GM18505 (cell line): Measurements from ENCODE around the gene MYZAP.

Source experiments
- ATAC-seq: cut with Tn5 transposase; IDR thresholded peaks from one replicate; pipeline ENCODE4 v1.9.1; 2021; ENCODE audit not compliant: unreplicated experiment
- POLR2A ChIP-seq: IDR thresholded peaks from 4 replicates; pipeline ENCODE4 v1.6.1; 2011; ENCODE audit warnings: borderline replicate concordance; ENCODE audit not compliant: insufficient read depth, insufficient read length; ENCODE audit errors: extremely low read depth

MYZAP gene

GRCh38 chr15:57591822-57592367 is at the start of gene MYZAP:
Gene MYZAP, plus strand, starts transcription at chr15:57591904. Its CDS starts 131 bp downstream, at chr15:57592035.
- no peak for ATAC-seq
- TF ChIP-seq POLR2A: no peak

- no peak for ATAC-seq
- no peak for TF ChIP-seq POLR2A
Observed at GRCh38 chr15:57542505-57542817, 49.2 kb upstream of the MYZAP start.

DNA sequence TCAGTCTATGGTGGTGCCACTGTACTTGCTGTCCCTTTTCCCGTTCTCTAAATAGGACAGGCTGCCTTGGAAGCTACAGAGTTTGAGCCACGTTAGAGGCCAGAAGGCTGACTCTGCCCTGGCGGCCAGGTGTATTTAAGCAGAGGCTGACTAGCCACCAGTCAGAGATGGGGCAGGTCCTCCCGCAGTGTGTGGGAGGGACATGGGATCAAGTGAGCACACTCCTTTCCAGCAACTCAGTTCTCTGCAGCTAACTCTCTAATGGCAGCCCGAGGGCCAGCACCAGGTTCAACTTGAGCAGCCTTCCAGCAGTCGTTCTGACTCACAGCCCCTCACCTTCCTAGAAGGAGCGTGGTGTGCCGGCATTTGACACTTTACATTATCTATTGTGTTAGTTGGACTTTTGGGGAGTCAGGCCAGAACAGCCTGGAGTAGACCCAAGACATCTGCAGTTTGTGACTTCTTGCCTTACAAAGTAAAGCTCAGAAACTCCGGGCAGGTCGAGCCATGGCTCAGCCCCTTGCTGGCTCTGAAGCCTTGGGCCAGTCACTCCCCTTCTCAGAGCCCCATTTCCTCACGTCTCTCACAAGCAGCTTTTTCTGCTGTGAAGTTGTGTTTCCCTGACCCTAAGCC is 46.7 kb upstream of the MYZAP start:
- ATAC-seq: no peak
- TF ChIP-seq POLR2A: no peak

- no peak for TF ChIP-seq POLR2A
- ATAC-seq: no peak
Observed at GRCh38 chr15:57545995-57546394, 45.7 kb upstream of the MYZAP start.

DNA sequence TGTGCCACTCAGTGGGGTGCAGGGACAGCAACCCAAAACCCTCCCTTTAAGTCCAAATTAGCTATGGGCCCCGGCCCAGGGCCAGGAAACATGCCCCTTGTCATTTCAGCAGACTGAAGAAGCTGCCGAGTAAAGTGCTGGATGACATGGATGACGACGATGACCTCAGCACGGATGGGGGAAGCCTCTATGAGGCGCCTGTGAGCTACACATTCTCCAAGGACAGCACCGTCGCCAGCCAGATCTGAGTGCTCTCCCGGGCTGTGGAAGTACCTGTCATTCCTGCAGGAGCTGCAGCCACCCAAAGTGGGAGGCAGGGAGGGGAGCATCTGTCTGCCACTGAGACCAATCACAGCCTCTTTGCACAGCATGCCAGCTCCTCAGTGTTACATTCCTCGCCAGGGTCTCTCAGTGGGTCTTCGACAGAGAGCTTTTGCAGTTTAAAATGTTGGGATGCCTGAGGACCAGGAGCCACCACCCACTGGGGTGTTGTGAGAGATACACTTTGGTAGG is 44.4 kb upstream of the MYZAP start:
- ATAC-seq: no peak
- TF ChIP-seq POLR2A: no peak

DNA sequence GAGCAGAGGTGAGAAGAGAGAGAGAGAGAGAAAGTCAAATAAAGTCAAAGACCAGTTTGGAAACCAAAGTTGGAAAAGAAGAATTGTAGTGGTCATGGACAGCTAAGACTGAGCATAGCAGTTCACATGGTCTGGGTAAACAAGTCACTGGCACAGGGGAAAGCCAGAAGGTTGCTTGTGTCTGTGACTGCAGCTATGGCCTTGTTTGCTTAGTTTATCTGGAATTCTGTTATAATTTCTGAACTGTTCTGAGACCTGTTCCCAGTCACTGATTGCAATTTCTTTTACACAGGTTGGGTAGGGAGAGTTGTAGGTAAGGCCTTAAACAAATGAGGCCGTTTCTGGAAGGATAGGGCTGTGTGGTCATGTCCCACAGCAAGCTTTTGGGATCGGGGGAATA is 43.4 kb upstream of the MYZAP start:
- no peak for TF ChIP-seq POLR2A
- no peak for ATAC-seq

GRCh38 chr15:57548835-57549234 is 42.9 kb upstream of the MYZAP start:
- TF ChIP-seq POLR2A: no peak
- ATAC-seq: no peak

- no peak for ATAC-seq
- no peak for TF ChIP-seq POLR2A
Observed at GRCh38 chr15:57549935-57550334, 41.8 kb upstream of the MYZAP start.

- no peak for TF ChIP-seq POLR2A
- ATAC-seq: no peak
Observed at GRCh38 chr15:57550640-57551039, 41.1 kb upstream of the MYZAP start.

GRCh38 chr15:57551715-57552677 is 39.7 kb upstream of the MYZAP start:
- no peak for TF ChIP-seq POLR2A

GRCh38 chr15:57552678-57553334 is 38.9 kb upstream of the MYZAP start:
- ATAC-seq: no peak
- TF ChIP-seq POLR2A: no peak

More at GRCh38 chr15:57551715-57552677, 39.7 kb upstream of the MYZAP start:
- no peak for ATAC-seq

GRCh38 chr15:57553526-57553925 is 38.2 kb upstream of the MYZAP start:
- no peak for ATAC-seq
- no peak for TF ChIP-seq POLR2A
